Mononuclear cell (primary cell): ENCODE data around the gene ITPR1. TPM values are rescaled to one million over a fixed set of nuclear protein-coding genes. Genes with fewer than 3 reads are reported as not detected.

ENCODE experiments used
- H3K27me3 ChIP-seq: 2 replicates; pipeline ENCODE4 v1.6.0; 2011; ENCODE audit warnings: low read length, control low read depth; ENCODE audit not compliant: insufficient read depth
- H3K4me1 ChIP-seq: 2 replicates; pipeline ENCODE4 v1.5.1; 2011; ENCODE audit warnings: mild to moderate bottlenecking, low read length, control low read depth; ENCODE audit not compliant: insufficient read depth
- H3K4me3 ChIP-seq: 2 replicates; pipeline ENCODE4 v1.5.1; 2011; ENCODE audit warnings: mild to moderate bottlenecking, low read length, moderate library complexity
- H3K9me3 ChIP-seq: 2 replicates; pipeline ENCODE4 v1.5.1; 2011; ENCODE audit warnings: low read depth, mild to moderate bottlenecking, control low read depth, low read length
- total RNA-seq: library from RNA; depleted of rRNA; stranded (reverse); fragments of >200 nt; gene quantifications from one replicate; pipeline ENCODE4 v1.2.3, GENCODE V29; 2012

ITPR1 gene
- total RNA-seq, 1 donor, result 116 TPM

- peaks cover 25% of the 10 kb centered on the region for H3K4me1 ChIP-seq
- H3K4me3 ChIP-seq, result no peak overlapping the region
- H3K9me3 ChIP-seq, result peaks cover 2% of the 10 kb centered on the region
- H3K27me3 ChIP-seq, result no peaks in the 10 kb centered on the region
These were observed 363.0 kb downstream of the ITPR1 start for GRCh38 chr3:4856136-4856535.

- H3K9me3 ChIP-seq, result peaks cover 7% of the 10 kb centered on the region
- peaks cover 20% of the 10 kb centered on the region for H3K4me1 ChIP-seq
- H3K27me3 ChIP-seq, result no peaks in the 10 kb centered on the region
- H3K4me3 ChIP-seq, result no peak overlapping the region
These were observed 363.4 kb downstream of the ITPR1 start for GRCh38 chr3:4856564-4856963.

DNA sequence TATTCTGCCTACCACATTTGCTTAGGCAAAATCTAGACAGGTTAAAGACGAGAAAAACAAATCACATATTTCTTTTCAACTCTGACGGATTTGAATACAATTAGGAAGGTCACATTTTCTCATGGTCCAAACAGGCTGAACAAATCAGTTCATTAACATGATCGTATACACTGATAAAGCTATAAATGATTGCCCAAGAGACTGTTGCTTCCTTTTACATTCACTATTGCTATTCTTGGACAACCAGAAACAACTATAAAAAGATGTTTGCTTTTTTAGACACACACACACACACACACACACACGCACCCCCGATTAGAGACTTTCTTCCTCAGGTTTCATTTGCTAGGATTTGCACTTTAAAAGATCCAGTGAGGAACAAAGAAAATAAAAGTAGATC lies 363.8 kb downstream of the ITPR1 start:
- Histone ChIP-seq H3K4me3 (no peak overlapping the region), H3K9me3 (peaks cover 11% of the 10 kb centered on the region), H3K4me1 (peaks cover 19% of the 10 kb centered on the region), H3K27me3 (no peaks in the 10 kb centered on the region)

DNA sequence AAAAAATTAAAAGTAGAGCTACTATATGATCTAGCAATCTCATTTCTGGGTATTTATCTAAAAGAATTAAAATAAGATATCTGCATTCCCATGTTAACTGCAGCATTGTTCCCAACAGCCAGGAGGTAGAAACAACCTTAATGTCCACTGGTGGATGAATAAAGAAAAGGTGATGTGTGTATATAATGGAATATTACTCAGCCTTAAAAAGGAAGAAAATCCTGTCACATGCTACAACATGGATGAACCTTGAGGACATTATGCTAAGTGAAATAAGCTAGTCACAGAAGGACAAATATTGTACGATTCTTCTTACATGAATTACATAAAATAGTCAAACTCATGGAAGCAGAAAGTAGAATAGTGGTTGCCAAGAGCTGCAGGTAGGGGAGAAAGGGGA lies 366.6 kb downstream of the ITPR1 start:
- H3K9me3 ChIP-seq, result peaks cover 13% of the 10 kb centered on the region
- H3K27me3 ChIP-seq, result no peaks in the 10 kb centered on the region
- peaks cover 19% of the 10 kb centered on the region for H3K4me1 ChIP-seq
- no peak overlapping the region for H3K4me3 ChIP-seq

- Histone ChIP-seq H3K27me3 (no peaks in the 10 kb centered on the region), H3K4me1 (peaks cover 28% of the 10 kb centered on the region), H3K9me3 (peaks cover 13% of the 10 kb centered on the region), H3K4me3 (no peak overlapping the region)
These were observed 369.8 kb downstream of the ITPR1 start for GRCh38 chr3:4862973-4863372.

- Histone ChIP-seq H3K27me3 (no peaks in the 10 kb centered on the region), H3K4me3 (no peak overlapping the region), H3K9me3 (peaks cover 13% of the 10 kb centered on the region), H3K4me1 (peaks cover 42% of the 10 kb centered on the region)
These were observed 371.4 kb downstream of the ITPR1 start for GRCh38 chr3:4864503-4864902.

DNA sequence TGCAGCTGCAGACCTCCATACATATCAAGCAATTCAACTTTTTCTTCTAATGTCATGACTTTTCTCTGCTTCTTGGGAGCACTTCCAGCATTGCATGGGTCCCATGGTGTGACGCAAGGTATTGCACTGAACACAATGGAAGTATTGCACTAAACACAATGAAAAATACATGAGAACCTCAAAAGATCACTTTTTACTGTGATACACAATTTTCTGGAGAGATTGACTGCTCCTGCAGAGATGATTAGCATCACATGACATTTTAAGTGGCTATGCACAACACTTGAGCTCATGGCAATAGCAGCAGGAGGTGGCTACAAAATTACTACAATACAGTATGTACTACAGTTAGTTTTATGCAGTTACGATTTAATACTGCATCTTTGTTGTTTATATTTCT lies 372.6 kb downstream of the ITPR1 start:
- Histone ChIP-seq H3K4me3 (no peak overlapping the region), H3K4me1 (peaks cover 42% of the 10 kb centered on the region), H3K27me3 (no peaks in the 10 kb centered on the region), H3K9me3 (peaks cover 13% of the 10 kb centered on the region)

GRCh38 chr3:4866866-4867265 lies 373.7 kb downstream of the ITPR1 start:
- Histone ChIP-seq H3K4me3 (no peak overlapping the region), H3K27me3 (no peaks in the 10 kb centered on the region), H3K9me3 (peaks cover 3% of the 10 kb centered on the region), H3K4me1 (peaks cover 42% of the 10 kb centered on the region)

DNA sequence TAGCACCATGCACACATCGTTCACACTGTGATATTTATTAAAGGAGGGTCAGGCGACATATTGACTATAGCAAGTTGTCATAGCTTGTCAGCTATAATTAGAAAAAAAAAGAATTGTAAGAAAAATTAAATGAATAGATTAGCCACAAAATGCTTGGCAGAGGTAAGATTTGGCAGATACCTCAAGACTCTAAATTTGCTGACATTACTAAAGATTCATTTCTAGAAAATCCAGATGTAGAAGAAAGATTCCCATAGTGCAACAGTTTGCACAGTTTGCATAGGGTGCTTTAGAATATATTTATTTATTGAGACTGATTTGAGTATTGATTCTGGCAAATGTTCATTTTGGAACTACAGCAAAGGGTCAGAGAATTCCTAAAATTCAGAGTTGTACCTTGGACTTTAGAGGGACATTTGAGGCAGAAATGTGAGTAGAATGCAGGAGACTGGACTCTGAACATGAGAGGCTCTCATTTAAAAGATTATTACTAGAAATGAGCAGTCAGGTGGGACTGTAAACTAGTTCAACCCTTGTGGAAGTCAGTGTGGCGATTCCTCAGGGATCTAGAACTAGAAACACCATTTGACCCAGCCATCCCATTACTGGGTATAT lies 384.1 kb downstream of the ITPR1 start:
- H3K4me1 ChIP-seq, result no peaks in the 10 kb centered on the region
- H3K4me3 ChIP-seq, result no peak overlapping the region
- H3K27me3 ChIP-seq, result no peaks in the 10 kb centered on the region
- no peaks in the 10 kb centered on the region for H3K9me3 ChIP-seq

- Histone ChIP-seq H3K4me1 (no peaks in the 10 kb centered on the region), H3K9me3 (no peaks in the 10 kb centered on the region), H3K27me3 (no peaks in the 10 kb centered on the region), H3K4me3 (no peak overlapping the region)
These were observed 387.7 kb downstream of the ITPR1 start for GRCh38 chr3:4880850-4881249.

GRCh38 chr3:4882548-4882947 lies 389.4 kb downstream of the ITPR1 start:
- H3K9me3 ChIP-seq, result no peaks in the 10 kb centered on the region
- H3K27me3 ChIP-seq, result no peaks in the 10 kb centered on the region
- H3K4me3 ChIP-seq, result no peak overlapping the region
- H3K4me1 ChIP-seq, result no peaks in the 10 kb centered on the region

DNA sequence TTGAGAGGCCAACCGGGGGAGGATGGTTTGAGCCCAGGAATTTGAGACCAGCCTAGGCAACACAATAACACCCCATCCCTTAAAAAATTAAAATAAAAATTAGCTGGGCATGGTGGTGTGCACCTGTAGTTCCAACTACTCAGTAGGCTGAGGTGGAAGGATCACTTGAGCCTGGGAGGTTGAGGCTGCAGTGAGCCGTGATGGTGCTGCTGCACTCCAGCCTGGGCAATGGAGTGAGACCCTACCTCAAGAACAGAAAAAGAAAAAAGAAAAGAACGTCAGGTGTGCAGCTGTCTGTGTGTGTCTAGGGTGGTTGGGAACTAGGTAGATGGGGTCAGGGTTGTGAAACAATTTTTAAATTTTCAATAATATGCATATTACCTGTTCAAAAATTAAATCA lies 389.9 kb downstream of the ITPR1 start:
- no peaks in the 10 kb centered on the region for H3K27me3 ChIP-seq
- H3K4me1 ChIP-seq, result no peaks in the 10 kb centered on the region
- no peaks in the 10 kb centered on the region for H3K9me3 ChIP-seq
- no peak overlapping the region for H3K4me3 ChIP-seq

- Histone ChIP-seq H3K4me3 (no peak overlapping the region), H3K27me3 (no peaks in the 10 kb centered on the region)
These were observed 391.7 kb downstream of the ITPR1 start for GRCh38 chr3:4884888-4885287.

DNA sequence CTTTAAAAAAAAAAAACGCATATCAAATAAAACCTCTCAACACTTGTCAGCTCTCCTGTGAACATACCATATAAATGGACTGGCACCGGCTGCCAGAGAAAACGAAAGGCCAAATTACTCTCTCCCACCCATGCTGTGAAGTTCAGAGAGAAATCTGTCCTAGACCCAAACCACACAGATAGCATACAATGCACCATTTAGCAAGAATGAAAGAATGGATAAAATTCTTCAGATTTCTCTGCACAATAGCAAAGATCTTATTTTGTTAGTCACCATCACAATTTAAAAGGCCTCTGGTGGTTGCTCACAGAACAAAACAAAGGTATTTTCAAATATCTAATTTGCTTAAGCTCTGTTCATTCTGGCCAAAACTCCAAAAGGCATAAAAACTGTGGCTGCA lies 392.2 kb downstream of the ITPR1 start:
- peaks cover 15% of the 10 kb centered on the region for H3K4me1 ChIP-seq
- H3K4me3 ChIP-seq, result no peak overlapping the region
- no peaks in the 10 kb centered on the region for H3K9me3 ChIP-seq

More at GRCh38 chr3:4884888-4885287, 391.7 kb downstream of the ITPR1 start:
- H3K4me1 ChIP-seq, result peaks cover 15% of the 10 kb centered on the region
- H3K9me3 ChIP-seq, result no peaks in the 10 kb centered on the region

GRCh38 chr3:4886448-4886847 lies 393.3 kb downstream of the ITPR1 start:
- Histone ChIP-seq H3K4me1 (peaks cover 15% of the 10 kb centered on the region), H3K27me3 (no peaks in the 10 kb centered on the region), H3K4me3 (no peak overlapping the region)

More for the DNA sequence above, 392.2 kb downstream of the ITPR1 start:
- H3K27me3 ChIP-seq, result no peaks in the 10 kb centered on the region

DNA sequence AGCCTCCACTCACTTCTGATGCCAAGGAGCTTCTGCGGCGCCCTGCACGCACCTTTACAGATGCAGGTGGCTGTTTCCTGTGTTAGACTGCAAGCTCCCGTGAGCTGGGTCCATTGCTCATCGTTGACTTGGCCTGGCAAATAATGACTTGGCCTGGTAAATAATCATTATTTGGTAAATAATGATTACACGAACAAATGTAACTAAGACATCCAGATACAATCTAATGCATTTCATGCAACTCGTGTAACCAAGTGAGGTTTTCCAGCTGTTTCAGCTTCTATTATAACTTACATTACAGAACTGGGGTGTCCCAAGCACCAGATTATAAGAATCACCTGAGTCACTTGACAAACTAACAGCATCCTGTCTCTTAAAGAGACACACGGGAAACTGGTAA lies 394.0 kb downstream of the ITPR1 start:
- Histone ChIP-seq H3K4me3 (no peak overlapping the region), H3K4me1 (peaks cover 15% of the 10 kb centered on the region), H3K27me3 (no peaks in the 10 kb centered on the region), H3K9me3 (no peaks in the 10 kb centered on the region)

More at GRCh38 chr3:4886448-4886847, 393.3 kb downstream of the ITPR1 start:
- no peaks in the 10 kb centered on the region for H3K9me3 ChIP-seq
